HG03097 (cell line): ENCODE data around the gene SH2D3C.
A peak's percentile ranks its signal among the peaks of the same experiment; 100 is the strongest.

Experiments used
- ATAC-seq: cut with Tn5 transposase; IDR thresholded peaks from one replicate; pipeline ENCODE4 v1.9.1; 2021; ENCODE audit not compliant: unreplicated experiment, low FRiP score

SH2D3C gene

GRCh38 chr9:127809002-127809539, 30.6 kb upstream of the SH2D3C start:
- ATAC-seq: no peak

GRCh38 chr9:127808347-127809001, 30.0 kb upstream of the SH2D3C start:
- no peak for ATAC-seq

- no peak for ATAC-seq
These were observed 28.4 kb upstream of the SH2D3C start for GRCh38 chr9:127806871-127807270.

DNA sequence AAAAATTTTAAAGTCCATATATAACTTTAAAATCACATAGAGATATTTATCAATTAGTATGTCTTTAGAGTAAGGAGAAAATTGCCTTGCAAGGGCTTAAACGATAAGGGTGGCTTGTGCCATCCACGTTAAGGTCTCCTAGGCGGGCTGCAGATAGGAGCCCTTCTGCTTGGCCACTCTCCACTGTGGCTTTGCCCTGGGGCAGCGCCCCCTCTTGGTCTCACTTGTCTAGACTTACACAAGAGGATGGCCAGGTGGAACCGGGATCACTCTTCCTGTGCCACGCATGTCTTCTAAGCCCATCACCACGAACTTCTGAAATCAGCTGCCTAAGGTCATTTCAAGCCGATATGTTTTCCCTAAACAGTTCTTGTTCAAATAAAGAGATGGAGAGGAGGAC, 27.2 kb upstream of the SH2D3C start:
- ATAC-seq: no peak

- ATAC-seq: no peak
These were observed 25.3 kb upstream of the SH2D3C start for GRCh38 chr9:127803507-127804352.

DNA sequence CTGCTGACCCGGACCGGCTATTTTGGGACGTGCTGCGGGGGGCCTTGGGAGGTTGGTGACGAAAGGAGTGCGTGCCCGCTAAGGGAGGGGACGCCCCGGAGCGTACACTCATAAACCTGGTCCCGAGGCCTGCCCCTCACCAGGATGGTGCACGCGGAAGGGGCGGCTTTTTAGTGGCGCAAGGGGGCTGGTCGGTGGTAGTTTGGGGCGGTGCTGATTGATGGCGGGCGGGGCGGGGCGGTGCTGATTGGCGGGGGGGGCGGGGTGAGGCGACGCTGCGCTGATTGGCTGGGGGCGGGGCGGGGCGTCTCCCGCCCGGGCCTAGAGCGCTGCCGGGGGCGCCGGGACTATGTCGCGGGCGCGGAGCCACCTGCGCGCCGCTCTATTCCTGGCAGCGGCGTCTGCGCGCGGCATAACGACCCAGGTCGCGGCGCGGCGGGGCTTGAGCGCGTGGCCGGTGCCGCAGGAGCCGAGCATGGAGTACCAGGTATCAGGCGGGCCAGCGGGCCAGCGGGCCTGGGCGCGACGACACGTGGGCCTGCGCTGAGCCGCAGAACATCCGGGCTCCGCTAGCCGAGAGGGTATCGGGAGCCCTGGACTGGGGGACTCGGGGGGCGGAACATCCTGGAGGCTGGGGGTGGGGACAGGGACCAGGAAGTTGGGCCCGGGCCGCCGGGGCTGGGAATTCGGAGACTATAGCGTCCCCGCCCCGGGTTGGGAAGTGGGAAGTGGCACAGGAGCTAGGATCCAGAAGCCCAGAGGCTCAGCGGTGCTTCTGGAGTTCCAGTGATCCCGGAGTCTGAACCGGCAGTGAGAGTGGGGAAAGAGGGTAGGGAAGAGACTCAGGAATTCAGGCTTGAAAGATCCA, 24.3 kb upstream of the SH2D3C start, which contains the start of gene FPGS:
Gene FPGS, plus strand, starts transcription at position 307 of the 868 bp plus-strand sequence. Its CDS starts 43 bp downstream, at position 350.
- ATAC-seq: peak; percentile 56

DNA sequence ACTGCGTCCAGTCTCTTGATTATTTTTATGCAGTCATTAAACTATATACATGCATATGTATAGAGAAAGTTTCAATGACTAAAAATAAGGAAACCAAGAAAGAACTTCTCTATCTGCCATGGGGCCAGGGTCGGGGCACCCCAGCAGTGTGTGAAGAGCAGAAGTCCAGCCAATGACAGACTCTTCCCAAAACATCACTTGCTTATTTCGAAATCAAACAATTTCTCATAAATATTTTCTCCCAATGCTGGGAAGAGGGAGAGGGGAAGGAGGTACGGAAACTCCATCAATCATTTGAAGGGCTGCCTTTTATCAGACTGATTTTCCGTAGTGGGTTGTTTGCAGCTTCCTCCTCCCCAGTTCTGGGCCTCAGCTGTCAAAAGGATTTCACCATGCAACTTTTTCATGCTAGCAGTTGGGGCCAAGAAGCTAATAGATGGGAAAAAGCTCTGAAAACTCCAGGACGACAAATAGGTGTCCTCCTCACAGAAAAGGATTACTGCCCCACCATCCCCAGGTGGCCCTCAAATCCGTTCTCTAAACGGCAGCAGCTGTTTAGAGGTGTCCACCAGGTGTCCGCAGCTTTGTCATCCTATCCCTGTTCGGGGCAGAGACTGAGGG, 23.6 kb upstream of the SH2D3C start:
- no peak for ATAC-seq

DNA sequence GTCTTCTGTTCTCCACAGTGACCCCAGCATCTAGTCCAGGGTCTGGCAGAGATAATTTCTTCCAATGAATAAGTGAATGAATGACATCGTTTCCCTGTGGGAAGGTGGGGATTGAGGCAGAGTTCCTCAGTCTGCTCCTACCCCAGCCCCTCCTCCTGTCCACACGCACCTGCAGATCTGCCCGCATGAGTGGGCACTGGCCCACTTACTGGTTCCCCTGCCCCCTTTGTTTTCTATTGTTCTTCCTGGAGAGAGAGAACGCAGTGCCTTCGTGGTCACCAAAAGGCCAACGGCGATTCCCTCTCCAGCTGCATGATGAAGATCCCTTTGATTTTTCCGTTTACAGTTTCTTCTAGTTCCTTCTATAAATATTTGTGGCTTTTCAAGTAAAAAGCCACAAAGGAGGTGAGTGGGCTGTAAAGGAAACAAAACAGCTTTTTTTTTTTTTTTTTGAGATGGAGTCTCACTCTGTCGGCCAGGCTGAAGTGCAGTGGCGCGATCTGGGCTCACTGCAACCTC, 18.4 kb upstream of the SH2D3C start:
- ATAC-seq: no peak

DNA sequence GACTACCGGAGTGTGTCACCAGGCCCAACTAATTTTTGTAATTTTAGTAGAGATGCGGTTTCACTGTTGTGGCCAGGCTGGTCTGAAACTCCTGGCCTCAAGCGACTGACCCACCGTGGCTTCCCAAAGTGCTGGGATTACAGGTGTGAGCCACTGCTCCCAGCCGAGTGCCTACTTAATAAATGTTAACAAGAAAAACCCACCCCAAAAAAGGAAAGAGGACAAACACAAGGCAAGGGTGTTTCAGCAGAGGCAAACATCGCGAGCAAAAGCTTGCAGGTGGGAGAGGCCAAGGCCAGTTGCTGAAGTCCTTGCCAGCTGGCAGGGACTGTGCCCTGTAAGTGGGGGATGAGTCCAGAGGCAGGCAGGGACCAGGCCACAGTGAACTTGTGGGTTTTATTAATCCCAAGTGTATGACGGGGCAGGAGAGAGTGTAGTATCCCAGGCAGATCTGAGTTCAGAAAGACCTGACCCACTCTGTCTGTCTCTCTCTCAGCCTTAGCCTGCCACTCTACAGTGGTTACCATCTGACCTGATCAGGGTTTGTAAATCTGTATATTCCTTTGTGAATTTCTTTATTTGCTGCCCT, 17.9 kb upstream of the SH2D3C start:
- no peak for ATAC-seq

GRCh38 chr9:127794001-127794791, 15.7 kb upstream of the SH2D3C start:
- ATAC-seq: no peak

DNA sequence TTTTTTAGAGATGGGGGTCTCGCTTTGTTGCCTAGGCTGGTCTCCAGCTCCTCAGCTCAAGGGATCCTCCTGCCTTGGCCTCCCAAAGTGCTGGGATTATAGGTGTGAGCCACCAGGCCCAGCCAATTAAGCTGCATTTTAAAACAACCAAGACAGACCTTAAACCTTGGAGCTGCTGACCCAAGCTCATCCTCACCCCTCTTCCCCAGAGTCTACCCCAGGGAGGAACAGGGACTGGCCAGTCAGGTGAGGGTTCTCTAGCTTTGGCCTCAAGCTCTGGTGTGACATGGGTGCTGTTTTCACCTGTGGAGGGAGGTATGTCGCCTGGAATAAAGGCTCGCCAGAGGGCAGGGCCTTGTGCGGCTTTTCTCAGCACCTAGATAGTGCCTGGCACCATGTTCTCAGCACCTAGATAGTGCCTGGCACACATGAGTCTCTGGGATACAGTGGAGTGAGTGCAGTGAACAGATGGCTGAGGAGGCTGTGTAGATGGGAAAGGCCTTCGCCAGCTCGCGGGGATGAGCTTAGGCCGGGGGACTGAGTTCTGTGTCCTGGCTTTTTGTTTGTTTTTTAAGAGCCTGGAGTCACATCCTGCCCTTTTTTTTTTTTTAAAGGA, 14.7 kb upstream of the SH2D3C start:
- no peak for ATAC-seq

DNA sequence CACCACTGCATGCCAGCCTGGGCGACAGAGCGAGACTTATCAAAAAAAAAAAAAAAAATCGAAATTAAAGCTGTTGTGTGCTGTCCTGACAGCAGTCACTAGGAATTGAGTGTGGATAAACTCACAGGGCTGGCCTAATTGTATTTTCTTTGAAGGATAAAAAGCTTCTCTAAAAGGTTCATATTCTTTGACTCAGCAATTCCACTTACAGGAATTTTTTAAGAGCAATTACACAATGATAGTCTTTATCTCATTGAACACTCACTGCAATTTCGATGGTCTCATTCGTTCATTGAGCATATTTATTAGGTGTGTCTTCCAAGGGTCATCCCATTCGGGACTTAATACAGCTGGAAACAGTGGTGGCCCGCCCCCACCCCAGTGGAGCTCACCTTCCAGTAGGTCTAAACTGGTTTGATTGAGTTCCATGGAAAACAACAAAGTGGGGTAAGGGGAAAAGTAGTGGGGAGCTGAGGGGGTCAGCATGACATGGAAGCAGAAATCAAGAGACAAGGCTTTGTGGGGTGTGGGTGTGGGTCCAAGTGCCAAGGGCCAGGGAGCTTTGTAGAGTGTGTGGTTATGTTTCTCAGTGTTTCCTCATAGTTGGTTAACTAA, 14.1 kb upstream of the SH2D3C start:
- no peak for ATAC-seq

GRCh38 chr9:127791085-127791484, 12.6 kb upstream of the SH2D3C start:
- no peak for ATAC-seq

DNA sequence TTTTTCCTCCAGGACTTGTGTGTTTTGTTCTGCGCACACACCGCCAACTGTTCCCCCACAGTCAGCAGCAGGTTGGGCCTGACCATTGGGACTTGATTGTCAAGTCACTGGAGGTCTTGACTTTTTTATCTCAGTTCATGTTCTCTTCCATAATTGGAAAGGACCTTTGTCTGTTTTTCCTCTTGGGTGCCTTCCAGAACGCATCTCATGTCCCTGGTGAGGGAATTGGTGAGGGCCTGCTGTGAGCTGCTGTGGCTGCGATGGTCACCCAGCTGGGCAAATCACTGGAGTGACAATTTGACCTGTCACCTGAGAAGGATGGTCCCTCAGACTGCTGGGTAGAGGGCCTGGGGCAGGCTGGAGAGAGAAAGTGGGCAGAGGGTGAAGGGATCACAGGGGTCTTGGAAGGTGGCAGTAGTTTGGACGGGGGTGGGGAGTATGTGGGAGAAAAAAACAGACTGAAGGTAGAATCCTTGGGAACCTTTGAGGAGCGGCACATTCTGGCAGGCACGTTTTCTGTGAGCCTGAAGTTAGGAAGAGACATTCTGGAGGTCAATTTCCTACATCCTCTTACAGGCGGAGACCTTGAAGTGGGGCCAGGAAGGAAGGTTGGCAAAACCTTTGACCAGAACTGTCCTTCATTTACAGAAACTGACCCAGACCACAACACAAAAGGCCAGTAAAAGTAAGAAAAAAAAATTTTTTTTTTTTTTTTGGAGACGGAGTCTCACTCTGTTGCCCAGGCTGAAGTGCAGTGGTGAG, 11.8 kb upstream of the SH2D3C start:
- no peak for ATAC-seq

DNA sequence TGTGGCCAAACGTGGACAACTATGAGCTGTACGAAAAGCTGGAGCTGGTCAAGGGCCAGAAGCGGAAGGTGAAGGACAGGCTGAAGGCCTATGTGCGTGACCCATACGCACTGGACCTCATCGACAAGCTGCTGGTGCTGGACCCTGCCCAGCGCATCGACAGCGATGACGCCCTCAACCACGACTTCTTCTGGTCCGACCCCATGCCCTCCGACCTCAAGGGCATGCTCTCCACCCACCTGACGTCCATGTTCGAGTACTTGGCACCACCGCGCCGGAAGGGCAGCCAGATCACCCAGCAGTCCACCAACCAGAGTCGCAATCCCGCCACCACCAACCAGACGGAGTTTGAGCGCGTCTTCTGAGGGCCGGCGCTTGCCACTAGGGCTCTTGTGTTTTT, 10.7 kb upstream of the SH2D3C start:
- ATAC-seq: no peak

- ATAC-seq: no peak
These were observed 10.0 kb upstream of the SH2D3C start for GRCh38 chr9:127788337-127789011.

- no peak for ATAC-seq
These were observed 8.3 kb upstream of the SH2D3C start for GRCh38 chr9:127786773-127787104.
